Keratinocyte (primary cell): ENCODE data around the gene ZNF862. TPM values are rescaled to one million over a fixed set of nuclear protein-coding genes. Genes with fewer than 3 reads are reported as not detected.

Experiments
- DNase-seq: peaks from one replicate; pipeline ENCODE4 v3.0.0-alpha.2; 2011; ENCODE audit warnings: low read depth, missing footprints, low spot score
- FAIRE-seq: peaks from 2 replicates; lab custom pipeline; 2011; peaks lifted over from hg19 to GRCh38; lab: Jason Lieb, UNC
- H2AFZ ChIP-seq: 2 replicates; pipeline ENCODE4 v1.6.0; 2012; ENCODE audit warnings: low read length, control low read depth, inconsistent platforms; ENCODE audit not compliant: control insufficient read depth
- H3K27ac ChIP-seq: 2 replicates; pipeline ENCODE4 v1.5.1; 2011; ENCODE audit warnings: low read length; ENCODE audit not compliant: control insufficient read depth, insufficient read depth
- H3K27me3 ChIP-seq: 3 replicates; pipeline ENCODE4 v1.6.0; 2011; ENCODE audit warnings: low read length; ENCODE audit not compliant: control insufficient read depth, insufficient read depth; ENCODE audit errors: extremely low read depth
- H3K36me3 ChIP-seq, 2 experiments: 2 replicates in 1 of 2; 3 replicates in 1 of 2; pipeline ENCODE4 v1.5.1; 2011; ENCODE audit warnings: low read length in 2 of 2, mild to moderate bottlenecking in 1 of 2; ENCODE audit not compliant: control insufficient read depth in 2 of 2, insufficient read depth in 2 of 2; ENCODE audit errors: extremely low read depth in 1 of 2
- H3K4me1 ChIP-seq: 3 replicates; pipeline ENCODE4 v1.5.1; 2011; ENCODE audit warnings: low read length; ENCODE audit not compliant: control insufficient read depth, insufficient read depth; ENCODE audit errors: extremely low read depth
- H3K4me2 ChIP-seq: 3 replicates; pipeline ENCODE4 v1.6.0; 2011; ENCODE audit warnings: low read depth, low read length; ENCODE audit not compliant: control insufficient read depth, insufficient read depth; ENCODE audit errors: extremely low read depth
- H3K4me3 ChIP-seq, 3 experiments: fragments of 200-600 bp in 1 of 3; sonication (generic) in 1 of 3; 2 replicates in 2 of 3; 3 replicates in 1 of 3; pipeline ENCODE4 v1.5.1; 2011 to 2016; ENCODE audit warnings: low read length in 3 of 3, mild to moderate bottlenecking in 3 of 3, control low read depth in 2 of 3, inconsistent platforms in 1 of 3, low read depth in 1 of 3, mixed read lengths in 1 of 3, mixed run types in 1 of 3, moderate library complexity in 1 of 3; ENCODE audit not compliant: control insufficient read depth in 2 of 3, insufficient read depth in 2 of 3; ENCODE audit errors: extremely low read depth in 1 of 3
- H3K79me2 ChIP-seq: 2 replicates; pipeline ENCODE4 v1.6.0; 2012; ENCODE audit warnings: low read length; ENCODE audit not compliant: control insufficient read depth, insufficient read depth
- H3K9ac ChIP-seq: 3 replicates; pipeline ENCODE4 v1.6.0; 2011; ENCODE audit warnings: low read length; ENCODE audit not compliant: control insufficient read depth, insufficient read depth; ENCODE audit errors: extremely low read depth
- H3K9me1 ChIP-seq: 3 replicates; pipeline ENCODE4 v1.6.0; 2011; ENCODE audit warnings: low read length; ENCODE audit not compliant: control insufficient read depth, insufficient read depth; ENCODE audit errors: extremely low read depth
- H3K9me3 ChIP-seq: 2 replicates; pipeline ENCODE4 v1.5.1; 2012; ENCODE audit warnings: low read depth, low read length; ENCODE audit not compliant: control insufficient read depth
- H4K20me1 ChIP-seq: 3 replicates; pipeline ENCODE4 v1.6.0; 2011; ENCODE audit warnings: low read length; ENCODE audit not compliant: control insufficient read depth, insufficient read depth; ENCODE audit errors: extremely low read depth
- CTCF ChIP-seq, 3 experiments: IDR thresholded peaks in 1 of 3; conservative IDR thresholded peaks in 1 of 3; optimal IDR thresholded peaks in 1 of 3; 2 replicates in 2 of 3; 3 replicates in 1 of 3; pipeline versions ENCODE3 to v1.5.1; 2011; ENCODE audit warnings: low read length in 3 of 3, mild to moderate bottlenecking in 3 of 3, moderate library complexity in 2 of 3, control low read depth in 1 of 3, inconsistent platforms in 1 of 3; ENCODE audit not compliant: insufficient read depth in 2 of 3; ENCODE audit errors: extremely low read depth in 1 of 3
- EZH2 ChIP-seq: IDR thresholded peaks from one replicate; pipeline ENCODE4 v1.6.1; 2012; ENCODE audit warnings: inconsistent platforms, mild to moderate bottlenecking, low read length, moderate library complexity
- dilution Hi-C: fragments of 300-500 bp; cut with MboI; formaldehyde crosslinking; loops from one replicate; pipeline ENCODE4 v1.7.0; 2020; ENCODE audit warnings: low sequenced_read_pairs; ENCODE audit not compliant: extremely low pct_ligation_motif_present
- polyA plus RNA-seq, 5 experiments: library from polyadenylated mRNA; depleted of rRNA in 3 of 5; stranded (reverse) in 3 of 5; stranded (forward) in 1 of 5; unstranded in 1 of 5; fragments of >200 nt; gene quantifications; 1 replicate in 1 of 5; 2 replicates in 3 of 5; 3 replicates in 1 of 5; pipeline versions ENCODE4 v1.2.1 to v1.2.3, GENCODE V29; 2011 to 2012; ENCODE audit warnings: missing spikeins in 2 of 5, low read depth in 1 of 5, low replicate concordance in 1 of 5

The ZNF862 gene
- polyA plus RNA-seq, 1 donor (not counting 4 experiments of a cell fraction or from before 2014, with no cell fraction given) = 10.1 TPM

GRCh38 chr7:149821191-149822148 lies 16.7 kb upstream of the ZNF862 start:
- no peaks in the 10 kb centered on the region for H3K36me3 ChIP-seq
- no peak for DNase-seq
- no peak overlapping the region for H3K4me3 ChIP-seq
- dilution Hi-C loops = no loop called here
- H4K20me1 ChIP-seq = no peaks in the 10 kb centered on the region
- H3K79me2 ChIP-seq = no peaks in the 10 kb centered on the region
- no peaks in the 10 kb centered on the region for H3K4me1 ChIP-seq
- H3K9me1 ChIP-seq = no peaks in the 10 kb centered on the region
- no peaks in the 10 kb centered on the region for H3K9me3 ChIP-seq
- H3K9ac ChIP-seq = no peak overlapping the region
- no peak for FAIRE-seq
- peaks cover 18% of the 10 kb centered on the region for H3K27me3 ChIP-seq
- H2AFZ ChIP-seq = no peak overlapping the region
- TF ChIP-seq CTCF (optimal IDR thresholded peaks at IDR 0.05 in 1 of 3, IDR thresholded peaks at IDR 0.05 in 1 of 3, conservative IDR thresholded peaks at IDR 0.05 in 1 of 3; ENCODE audit: extremely low read depth in 1 of 3, insufficient read depth in 2 of 3, low read length in 3 of 3) (no peak), EZH2 (no peak)
- no peak overlapping the region for H3K27ac ChIP-seq
- no peak overlapping the region for H3K4me2 ChIP-seq

- no peak overlapping the region for H2AFZ ChIP-seq
- H3K36me3 ChIP-seq = no peaks in the 10 kb centered on the region
- H3K27ac ChIP-seq = no peak overlapping the region
- dilution Hi-C loops = no loop called here
- H3K9me3 ChIP-seq = no peaks in the 10 kb centered on the region
- H3K4me3 ChIP-seq = no peak overlapping the region
- no peaks in the 10 kb centered on the region for H4K20me1 ChIP-seq
- H3K4me2 ChIP-seq = no peak overlapping the region
- H3K4me1 ChIP-seq = no peaks in the 10 kb centered on the region
- no peaks in the 10 kb centered on the region for H3K9me1 ChIP-seq
- FAIRE-seq = no peak
- H3K79me2 ChIP-seq = no peaks in the 10 kb centered on the region
- TF ChIP-seq CTCF (optimal IDR thresholded peaks at IDR 0.05 in 1 of 3, IDR thresholded peaks at IDR 0.05 in 1 of 3, conservative IDR thresholded peaks at IDR 0.05 in 1 of 3; ENCODE audit: extremely low read depth in 1 of 3, insufficient read depth in 2 of 3, low read length in 3 of 3) = no peak
- no peak for TF ChIP-seq EZH2
- no peak for DNase-seq
- peaks cover 18% of the 10 kb centered on the region for H3K27me3 ChIP-seq
- no peak overlapping the region for H3K9ac ChIP-seq
These were observed 15.7 kb upstream of the ZNF862 start for GRCh38 chr7:149822353-149822943.
